GM23338 (cell line): Measurements from ENCODE around the gene TRIB2. TPM values are rescaled to one million over a fixed set of nuclear protein-coding genes. Genes with fewer than 3 reads are reported as not detected.

ENCODE experiments used
- ATAC-seq: fragments of 200-7000 bp; cut with Tn5 transposase; 3 replicates; pipeline ENCODE4 v1.9.1; 2020
- DNase-seq: peaks from one replicate; pipeline ENCODE4 v3.0.0-alpha.2; 2015; ENCODE audit warnings: low spot score
- H2AFZ ChIP-seq: fragments of 200-600 bp; sonication (generic); 2 replicates; pipeline ENCODE4 v1.8.0; 2016; ENCODE audit warnings: antibody characterized with exemption, mild to moderate bottlenecking, moderate library complexity
- H3F3A ChIP-seq: fragments of 200-600 bp; sonication (generic); replicated peaks from 2 replicates; pipeline ENCODE4 v1.8.0; 2017; ENCODE audit warnings: antibody characterized with exemption, mixed run types, low read depth
- H3K27ac ChIP-seq: fragments of 200-600 bp; sonication (generic); 2 replicates; pipeline ENCODE4 v1.6.1; 2016; ENCODE audit warnings: low read depth
- H3K27me3 ChIP-seq: fragments of 200-600 bp; sonication (generic); 2 replicates; pipeline ENCODE4 v1.8.0; 2016; ENCODE audit warnings: mild to moderate bottlenecking, mixed run types, moderate library complexity; ENCODE audit not compliant: insufficient read depth
- H3K36me3 ChIP-seq: fragments of 200-600 bp; sonication (generic); 2 replicates; pipeline ENCODE4 v1.8.0; 2016; ENCODE audit warnings: mild to moderate bottlenecking; ENCODE audit not compliant: insufficient read depth
- H3K4me1 ChIP-seq: fragments of 200-600 bp; sonication (generic); 2 replicates; pipeline ENCODE4 v1.8.0; 2016; ENCODE audit warnings: mild to moderate bottlenecking, moderate library complexity; ENCODE audit not compliant: insufficient read depth
- H3K4me2 ChIP-seq: fragments of 200-600 bp; sonication (generic); 2 replicates; pipeline ENCODE4 v1.7.1; 2017; ENCODE audit warnings: mixed run types
- H3K4me3 ChIP-seq: fragments of 200-600 bp; sonication (generic); 2 replicates; pipeline ENCODE4 v1.6.1; 2016; ENCODE audit warnings: mixed run types
- H3K79me2 ChIP-seq: fragments of 200-600 bp; sonication (generic); replicated peaks from 2 replicates; pipeline ENCODE4 v1.8.0; 2017; ENCODE audit warnings: mild to moderate bottlenecking; ENCODE audit not compliant: insufficient read depth
- H3K9me2 ChIP-seq: fragments of 200-600 bp; sonication (generic); 2 replicates; pipeline ENCODE4 v1.8.0; 2017; ENCODE audit not compliant: insufficient read depth
- H4K20me1 ChIP-seq: fragments of 200-600 bp; sonication (generic); replicated peaks from 2 replicates; pipeline ENCODE4 v1.8.0; 2017; ENCODE audit warnings: mild to moderate bottlenecking; ENCODE audit not compliant: insufficient read depth
- H3K27ac Mint-ChIP-seq: 2 replicates; pipeline ENCODE4 v1.8.0; 2020; ENCODE audit warnings: inconsistent platforms, mild to moderate bottlenecking, moderate library complexity, mixed read lengths
- H3K27me3 Mint-ChIP-seq: 3 replicates; pipeline ENCODE4 v1.8.0; 2022; ENCODE audit warnings: low read depth, mild to moderate bottlenecking, moderate library complexity, mixed read lengths, inconsistent platforms; ENCODE audit not compliant: insufficient read depth, poor library complexity
- H3K36me3 Mint-ChIP-seq: 3 replicates; pipeline ENCODE4 v1.8.0; 2021; ENCODE audit warnings: low read depth, mild to moderate bottlenecking, inconsistent platforms, moderate library complexity, mixed read lengths
- H3K4me1 Mint-ChIP-seq: 3 replicates; pipeline ENCODE4 v1.8.0; 2020; ENCODE audit warnings: mild to moderate bottlenecking, inconsistent platforms, mixed read lengths
- H3K4me3 Mint-ChIP-seq: 3 replicates; pipeline ENCODE4 v1.8.0; 2021; ENCODE audit warnings: moderate library complexity, mild to moderate bottlenecking, inconsistent platforms, mixed read lengths
- H3K9me3 Mint-ChIP-seq: 3 replicates; pipeline ENCODE4 v1.8.0; 2020; ENCODE audit warnings: moderate library complexity, mild to moderate bottlenecking, inconsistent platforms, mixed read lengths
- CREB1 ChIP-seq: fragments of 250-450 bp; sonication (Bioruptor Pico); IDR thresholded peaks from 2 replicates; pipeline ENCODE4 v1.5.0; 2020; ENCODE audit warnings: low read depth, mild to moderate bottlenecking, moderate library complexity
- ETS1 ChIP-seq: IDR thresholded peaks from 2 replicates; pipeline ENCODE4 v1.6.1; 2016; ENCODE audit warnings: antibody characterized with exemption
- EZH2 ChIP-seq: fragments of 200-600 bp; sonication (generic); IDR thresholded peaks from one replicate; pipeline ENCODE4 v1.8.0; 2017; ENCODE audit warnings: antibody characterized with exemption, mild to moderate bottlenecking, low read depth; ENCODE audit not compliant: unreplicated experiment
- EZH2phosphoT487 ChIP-seq: fragments of 200-600 bp; sonication (generic); IDR thresholded peaks from one replicate; pipeline ENCODE4 v1.8.1; 2018; ENCODE audit warnings: antibody characterized with exemption; ENCODE audit not compliant: unreplicated experiment
- JUNB ChIP-seq: IDR thresholded peaks from one replicate; pipeline ENCODE4 v1.6.1; 2016; ENCODE audit warnings: antibody characterized with exemption; ENCODE audit not compliant: unreplicated experiment
- NANOG ChIP-seq: IDR thresholded peaks from 2 replicates; pipeline ENCODE4 v1.6.1; 2016; ENCODE audit warnings: antibody characterized with exemption, borderline replicate concordance
- POLR2AphosphoS5 ChIP-seq: IDR thresholded peaks from 2 replicates; pipeline ENCODE4 v1.6.1; 2016; ENCODE audit warnings: antibody characterized with exemption, low read depth
- STAT1 ChIP-seq: IDR thresholded peaks from one replicate; pipeline ENCODE4 v1.6.1; 2016; ENCODE audit warnings: antibody characterized with exemption; ENCODE audit not compliant: unreplicated experiment
- ZNF114 ChIP-seq: fragments of 250-450 bp; sonication (Bioruptor Pico); IDR thresholded peaks from 2 replicates; pipeline ENCODE4 v1.5.0; 2020; ENCODE audit warnings: mild to moderate bottlenecking, moderate library complexity
- ZNF331 ChIP-seq: fragments of 250-450 bp; sonication (Bioruptor Pico); IDR thresholded peaks from 2 replicates; pipeline ENCODE4 v1.5.0; 2020; ENCODE audit warnings: low read depth, mild to moderate bottlenecking, moderate library complexity
- polyA plus RNA-seq: library from polyadenylated mRNA; unstranded; fragments of >200 nt; fragmentation: Nextera tagmentation; extraction: Ambion mirVana; gene quantifications from 2 replicates; pipeline ENCODE4 v1.2.1, GENCODE V29; 2016
- total RNA-seq: library from RNA; depleted of rRNA; stranded (reverse); fragments of >200 nt; shearing (Covaris generic); gene quantifications from 2 replicates; pipeline ENCODE4 v1.2.3, GENCODE V29; 2014
- TF ChIP-seq, protein P1 (sequence below): fragments of 250-450 bp; sonication (Bioruptor Pico); IDR thresholded peaks from 2 replicates; pipeline ENCODE4 v1.5.0; 2020; ENCODE audit warnings: mild to moderate bottlenecking, moderate library complexity
- TF ChIP-seq, protein P2 (sequence below): IDR thresholded peaks from one replicate; pipeline ENCODE4 v1.6.1; 2018; ENCODE audit warnings: antibody characterized with exemption; ENCODE audit not compliant: unreplicated experiment
- TF ChIP-seq, protein P3 (sequence below), 2 experiments: fragments of 200-600 bp in 1 of 2; sonication (generic) in 1 of 2; conservative IDR thresholded peaks; 2 replicates each; pipeline versions ENCODE4 v1.5.1 to v1.6.1; 2016 to 2017; ENCODE audit warnings: antibody characterized with exemption in 2 of 2, low read depth in 2 of 2, mild to moderate bottlenecking in 2 of 2, moderate library complexity in 1 of 2

The TRIB2 gene
- total and polyA plus RNA-seq, 2 experiments from 2014 or later: 40.3 to 109 TPM

DNA sequence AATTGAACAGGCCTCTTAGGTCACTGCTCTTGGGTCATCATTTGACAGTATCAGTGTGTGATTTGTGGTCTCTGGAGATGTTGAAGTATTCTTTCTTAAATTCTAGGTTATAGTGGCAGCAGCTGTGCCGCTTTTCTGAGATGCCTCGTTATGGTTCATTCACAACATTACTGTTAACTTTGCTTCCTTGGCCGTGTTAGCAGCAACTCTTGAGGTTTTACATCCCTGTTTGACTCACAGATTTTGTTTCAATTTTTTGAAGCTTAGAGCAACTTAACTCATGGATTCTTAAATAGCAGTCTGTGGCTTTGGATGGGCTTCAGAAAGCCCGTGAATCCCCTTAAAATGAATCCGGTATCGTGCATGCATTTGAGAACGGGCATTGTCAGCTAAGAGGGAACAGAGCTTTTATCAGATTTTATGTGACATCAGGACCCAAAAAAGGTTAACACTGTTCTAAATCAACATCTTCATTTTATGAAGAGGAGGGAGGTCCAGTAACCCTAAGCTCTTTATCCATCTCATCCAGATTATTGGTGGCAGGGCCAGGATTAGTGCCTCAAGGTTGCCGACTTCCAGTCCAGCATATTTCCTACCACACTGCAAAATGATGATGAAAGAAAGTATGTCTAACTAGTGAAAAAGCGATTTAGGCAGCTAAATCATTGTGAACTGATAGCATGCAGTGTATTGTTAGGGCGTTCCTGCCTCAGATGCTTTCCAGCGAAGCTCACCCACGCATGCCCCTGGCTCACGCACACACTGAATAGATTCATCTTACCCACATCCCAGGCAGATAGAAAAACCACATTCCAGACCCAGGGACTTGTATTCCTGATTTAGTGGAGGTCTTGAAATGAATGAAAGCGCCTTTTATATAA, 5.1 kb downstream of the TRIB2 start:
- H2AFZ ChIP-seq: no peak overlapping the region
- H3K9me2 ChIP-seq: no peaks in the 10 kb centered on the region
- Mint-ChIP-seq H3K36me3 (peaks cover 54% of the 10 kb centered on the region), H3K4me1 (peaks cover 40% of the 10 kb centered on the region), H3K4me3 (peak overlapping the region; percentile 5), H3K27ac (no peak overlapping the region), H3K27me3 (peaks cover 9% of the 10 kb centered on the region), H3K9me3 (no peaks in the 10 kb centered on the region)
- no peaks in the 10 kb centered on the region for H3F3A ChIP-seq
- no peak for TF ChIP-seq ZNF114 (CRISPR knock-in tag)
- no peak for TF ChIP-seq STAT1
- no peak for TF ChIP-seq ZNF331
- TF ChIP-seq, protein P1, sequence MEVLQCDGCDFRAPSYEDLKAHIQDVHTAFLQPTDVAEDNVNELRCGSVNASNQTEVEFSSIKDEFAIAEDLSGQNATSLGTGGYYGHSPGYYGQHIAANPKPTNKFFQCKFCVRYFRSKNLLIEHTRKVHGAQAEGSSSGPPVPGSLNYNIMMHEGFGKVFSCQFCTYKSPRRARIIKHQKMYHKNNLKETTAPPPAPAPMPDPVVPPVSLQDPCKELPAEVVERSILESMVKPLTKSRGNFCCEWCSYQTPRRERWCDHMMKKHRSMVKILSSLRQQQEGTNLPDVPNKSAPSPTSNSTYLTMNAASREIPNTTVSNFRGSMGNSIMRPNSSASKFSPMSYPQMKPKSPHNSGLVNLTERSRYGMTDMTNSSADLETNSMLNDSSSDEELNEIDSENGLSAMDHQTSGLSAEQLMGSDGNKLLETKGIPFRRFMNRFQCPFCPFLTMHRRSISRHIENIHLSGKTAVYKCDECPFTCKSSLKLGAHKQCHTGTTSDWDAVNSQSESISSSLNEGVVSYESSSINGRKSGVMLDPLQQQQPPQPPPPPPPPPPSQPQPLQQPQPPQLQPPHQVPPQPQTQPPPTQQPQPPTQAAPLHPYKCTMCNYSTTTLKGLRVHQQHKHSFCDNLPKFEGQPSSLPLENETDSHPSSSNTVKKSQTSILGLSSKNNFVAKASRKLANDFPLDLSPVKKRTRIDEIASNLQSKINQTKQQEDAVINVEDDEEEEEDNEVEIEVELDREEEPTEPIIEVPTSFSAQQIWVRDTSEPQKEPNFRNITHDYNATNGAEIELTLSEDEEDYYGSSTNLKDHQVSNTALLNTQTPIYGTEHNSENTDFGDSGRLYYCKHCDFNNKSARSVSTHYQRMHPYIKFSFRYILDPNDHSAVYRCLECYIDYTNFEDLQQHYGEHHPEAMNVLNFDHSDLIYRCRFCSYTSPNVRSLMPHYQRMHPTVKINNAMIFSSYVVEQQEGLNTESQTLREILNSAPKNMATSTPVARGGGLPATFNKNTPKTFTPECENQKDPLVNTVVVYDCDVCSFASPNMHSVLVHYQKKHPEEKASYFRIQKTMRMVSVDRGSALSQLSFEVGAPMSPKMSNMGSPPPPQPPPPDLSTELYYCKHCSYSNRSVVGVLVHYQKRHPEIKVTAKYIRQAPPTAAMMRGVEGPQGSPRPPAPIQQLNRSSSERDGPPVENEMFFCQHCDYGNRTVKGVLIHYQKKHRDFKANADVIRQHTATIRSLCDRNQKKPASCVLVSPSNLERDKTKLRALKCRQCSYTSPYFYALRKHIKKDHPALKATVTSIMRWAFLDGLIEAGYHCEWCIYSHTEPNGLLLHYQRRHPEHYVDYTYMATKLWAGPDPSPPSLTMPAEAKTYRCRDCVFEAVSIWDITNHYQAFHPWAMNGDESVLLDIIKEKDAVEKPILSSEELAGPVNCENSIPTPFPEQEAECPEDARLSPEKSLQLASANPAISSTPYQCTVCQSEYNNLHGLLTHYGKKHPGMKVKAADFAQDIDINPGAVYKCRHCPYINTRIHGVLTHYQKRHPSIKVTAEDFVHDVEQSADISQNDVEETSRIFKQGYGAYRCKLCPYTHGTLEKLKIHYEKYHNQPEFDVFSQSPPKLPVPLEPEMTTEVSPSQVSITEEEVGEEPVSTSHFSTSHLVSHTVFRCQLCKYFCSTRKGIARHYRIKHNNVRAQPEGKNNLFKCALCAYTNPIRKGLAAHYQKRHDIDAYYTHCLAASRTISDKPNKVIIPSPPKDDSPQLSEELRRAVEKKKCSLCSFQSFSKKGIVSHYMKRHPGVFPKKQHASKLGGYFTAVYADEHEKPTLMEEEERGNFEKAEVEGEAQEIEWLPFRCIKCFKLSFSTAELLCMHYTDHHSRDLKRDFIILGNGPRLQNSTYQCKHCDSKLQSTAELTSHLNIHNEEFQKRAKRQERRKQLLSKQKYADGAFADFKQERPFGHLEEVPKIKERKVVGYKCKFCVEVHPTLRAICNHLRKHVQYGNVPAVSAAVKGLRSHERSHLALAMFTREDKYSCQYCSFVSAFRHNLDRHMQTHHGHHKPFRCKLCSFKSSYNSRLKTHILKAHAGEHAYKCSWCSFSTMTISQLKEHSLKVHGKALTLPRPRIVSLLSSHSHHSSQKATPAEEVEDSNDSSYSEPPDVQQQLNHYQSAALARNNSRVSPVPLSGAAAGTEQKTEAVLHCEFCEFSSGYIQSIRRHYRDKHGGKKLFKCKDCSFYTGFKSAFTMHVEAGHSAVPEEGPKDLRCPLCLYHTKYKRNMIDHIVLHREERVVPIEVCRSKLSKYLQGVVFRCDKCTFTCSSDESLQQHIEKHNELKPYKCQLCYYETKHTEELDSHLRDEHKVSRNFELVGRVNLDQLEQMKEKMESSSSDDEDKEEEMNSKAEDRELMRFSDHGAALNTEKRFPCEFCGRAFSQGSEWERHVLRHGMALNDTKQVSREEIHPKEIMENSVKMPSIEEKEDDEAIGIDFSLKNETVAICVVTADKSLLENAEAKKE (CRISPR knock-in tag): no peak
- TF ChIP-seq EZH2: no peak
- no peak for TF ChIP-seq ETS1
- TF ChIP-seq, protein P2, sequence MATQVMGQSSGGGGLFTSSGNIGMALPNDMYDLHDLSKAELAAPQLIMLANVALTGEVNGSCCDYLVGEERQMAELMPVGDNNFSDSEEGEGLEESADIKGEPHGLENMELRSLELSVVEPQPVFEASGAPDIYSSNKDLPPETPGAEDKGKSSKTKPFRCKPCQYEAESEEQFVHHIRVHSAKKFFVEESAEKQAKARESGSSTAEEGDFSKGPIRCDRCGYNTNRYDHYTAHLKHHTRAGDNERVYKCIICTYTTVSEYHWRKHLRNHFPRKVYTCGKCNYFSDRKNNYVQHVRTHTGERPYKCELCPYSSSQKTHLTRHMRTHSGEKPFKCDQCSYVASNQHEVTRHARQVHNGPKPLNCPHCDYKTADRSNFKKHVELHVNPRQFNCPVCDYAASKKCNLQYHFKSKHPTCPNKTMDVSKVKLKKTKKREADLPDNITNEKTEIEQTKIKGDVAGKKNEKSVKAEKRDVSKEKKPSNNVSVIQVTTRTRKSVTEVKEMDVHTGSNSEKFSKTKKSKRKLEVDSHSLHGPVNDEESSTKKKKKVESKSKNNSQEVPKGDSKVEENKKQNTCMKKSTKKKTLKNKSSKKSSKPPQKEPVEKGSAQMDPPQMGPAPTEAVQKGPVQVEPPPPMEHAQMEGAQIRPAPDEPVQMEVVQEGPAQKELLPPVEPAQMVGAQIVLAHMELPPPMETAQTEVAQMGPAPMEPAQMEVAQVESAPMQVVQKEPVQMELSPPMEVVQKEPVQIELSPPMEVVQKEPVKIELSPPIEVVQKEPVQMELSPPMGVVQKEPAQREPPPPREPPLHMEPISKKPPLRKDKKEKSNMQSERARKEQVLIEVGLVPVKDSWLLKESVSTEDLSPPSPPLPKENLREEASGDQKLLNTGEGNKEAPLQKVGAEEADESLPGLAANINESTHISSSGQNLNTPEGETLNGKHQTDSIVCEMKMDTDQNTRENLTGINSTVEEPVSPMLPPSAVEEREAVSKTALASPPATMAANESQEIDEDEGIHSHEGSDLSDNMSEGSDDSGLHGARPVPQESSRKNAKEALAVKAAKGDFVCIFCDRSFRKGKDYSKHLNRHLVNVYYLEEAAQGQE: no peak
- TF ChIP-seq CREB1 (CRISPR knock-in tag): no peak
- no peak for TF ChIP-seq NANOG
- TF ChIP-seq POLR2AphosphoS5: no peak
- TF ChIP-seq JUNB: no peak
- TF ChIP-seq, protein P3, sequence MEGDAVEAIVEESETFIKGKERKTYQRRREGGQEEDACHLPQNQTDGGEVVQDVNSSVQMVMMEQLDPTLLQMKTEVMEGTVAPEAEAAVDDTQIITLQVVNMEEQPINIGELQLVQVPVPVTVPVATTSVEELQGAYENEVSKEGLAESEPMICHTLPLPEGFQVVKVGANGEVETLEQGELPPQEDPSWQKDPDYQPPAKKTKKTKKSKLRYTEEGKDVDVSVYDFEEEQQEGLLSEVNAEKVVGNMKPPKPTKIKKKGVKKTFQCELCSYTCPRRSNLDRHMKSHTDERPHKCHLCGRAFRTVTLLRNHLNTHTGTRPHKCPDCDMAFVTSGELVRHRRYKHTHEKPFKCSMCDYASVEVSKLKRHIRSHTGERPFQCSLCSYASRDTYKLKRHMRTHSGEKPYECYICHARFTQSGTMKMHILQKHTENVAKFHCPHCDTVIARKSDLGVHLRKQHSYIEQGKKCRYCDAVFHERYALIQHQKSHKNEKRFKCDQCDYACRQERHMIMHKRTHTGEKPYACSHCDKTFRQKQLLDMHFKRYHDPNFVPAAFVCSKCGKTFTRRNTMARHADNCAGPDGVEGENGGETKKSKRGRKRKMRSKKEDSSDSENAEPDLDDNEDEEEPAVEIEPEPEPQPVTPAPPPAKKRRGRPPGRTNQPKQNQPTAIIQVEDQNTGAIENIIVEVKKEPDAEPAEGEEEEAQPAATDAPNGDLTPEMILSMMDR (conservative IDR thresholded peaks at IDR 0.05; ENCODE audit: low read depth in 2 of 2): no peak
- TF ChIP-seq EZH2phosphoT487: no peak
- H3K79me2 ChIP-seq: peaks cover 88% of the 10 kb centered on the region
- peak overlapping the region; percentile 92 for H3K4me2 ChIP-seq
- no peak overlapping the region for H3K27ac ChIP-seq
- ATAC-seq: no peak
- peaks cover 26% of the 10 kb centered on the region for H3K36me3 ChIP-seq
- DNase-seq: no peak
- peaks cover 24% of the 10 kb centered on the region for H3K27me3 ChIP-seq
- H3K4me3 ChIP-seq: peak overlapping the region; percentile 98
- peaks cover 33% of the 10 kb centered on the region for H4K20me1 ChIP-seq
- H3K4me1 ChIP-seq: peaks cover 34% of the 10 kb centered on the region
